GM21381 (cell line): ENCODE data around the gene CCDC61.

Experiments used
- ATAC-seq: cut with Tn5 transposase; IDR thresholded peaks from one replicate; pipeline ENCODE4 v1.9.1; 2021; ENCODE audit warnings: mild to moderate bottlenecking, moderate library complexity; ENCODE audit not compliant: unreplicated experiment

Gene CCDC61

GRCh38 chr19:46015687-46016425 is 20.6 kb downstream of the CCDC61 start:
- no peak for ATAC-seq

GRCh38 chr19:46016426-46017094 is 21.3 kb downstream of the CCDC61 start:
- no peak for ATAC-seq

GRCh38 chr19:46017095-46017429 is 21.8 kb downstream of the CCDC61 start:
- ATAC-seq, result no peak

GRCh38 chr19:46017874-46018675 is 22.8 kb downstream of the CCDC61 start:
- ATAC-seq, result no peak

- ATAC-seq, result no peak
Measured at GRCh38 chr19:46018729-46019251, 23.5 kb downstream of the CCDC61 start.

- ATAC-seq, result no peak
Measured at GRCh38 chr19:46019270-46019669, 24.0 kb downstream of the CCDC61 start.

- no peak for ATAC-seq
Measured at GRCh38 chr19:46020819-46021125, 25.5 kb downstream of the CCDC61 start.

- no peak for ATAC-seq
Measured at GRCh38 chr19:46021531-46022041, 26.3 kb downstream of the CCDC61 start.

- no peak for ATAC-seq
Measured at GRCh38 chr19:46022061-46022430, 26.8 kb downstream of the CCDC61 start.

GRCh38 chr19:46022431-46023310 is 27.4 kb downstream of the CCDC61 start, which contains the start of gene PGLYRP1:
TSS of gene PGLYRP1 (minus strand) at chr19:46023053. CDS start at chr19:46023021, 32 bp downstream.
- ATAC-seq, result no peak

- ATAC-seq, result no peak
Measured at GRCh38 chr19:46023311-46023779, 28.1 kb downstream of the CCDC61 start.

DNA sequence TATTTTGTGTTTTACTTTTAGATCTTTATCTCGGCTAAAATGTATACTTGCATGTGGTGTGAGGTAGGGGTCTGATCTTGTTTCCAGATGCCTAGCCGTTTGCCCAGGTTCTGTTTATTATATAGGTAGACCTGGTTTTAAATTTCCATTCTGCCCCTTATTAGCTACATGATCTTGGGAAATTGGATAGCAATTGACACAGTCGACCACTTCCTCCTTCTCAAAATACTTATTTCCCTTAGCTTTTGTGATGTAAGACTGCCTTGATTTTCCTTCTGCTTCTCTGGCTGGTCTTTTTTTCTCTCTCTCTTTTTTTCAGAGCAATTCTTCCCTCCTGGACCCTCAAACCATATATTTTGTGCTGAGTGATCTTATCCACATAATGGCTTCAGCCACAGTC is 30.6 kb downstream of the CCDC61 start:
- ATAC-seq, result no peak

DNA sequence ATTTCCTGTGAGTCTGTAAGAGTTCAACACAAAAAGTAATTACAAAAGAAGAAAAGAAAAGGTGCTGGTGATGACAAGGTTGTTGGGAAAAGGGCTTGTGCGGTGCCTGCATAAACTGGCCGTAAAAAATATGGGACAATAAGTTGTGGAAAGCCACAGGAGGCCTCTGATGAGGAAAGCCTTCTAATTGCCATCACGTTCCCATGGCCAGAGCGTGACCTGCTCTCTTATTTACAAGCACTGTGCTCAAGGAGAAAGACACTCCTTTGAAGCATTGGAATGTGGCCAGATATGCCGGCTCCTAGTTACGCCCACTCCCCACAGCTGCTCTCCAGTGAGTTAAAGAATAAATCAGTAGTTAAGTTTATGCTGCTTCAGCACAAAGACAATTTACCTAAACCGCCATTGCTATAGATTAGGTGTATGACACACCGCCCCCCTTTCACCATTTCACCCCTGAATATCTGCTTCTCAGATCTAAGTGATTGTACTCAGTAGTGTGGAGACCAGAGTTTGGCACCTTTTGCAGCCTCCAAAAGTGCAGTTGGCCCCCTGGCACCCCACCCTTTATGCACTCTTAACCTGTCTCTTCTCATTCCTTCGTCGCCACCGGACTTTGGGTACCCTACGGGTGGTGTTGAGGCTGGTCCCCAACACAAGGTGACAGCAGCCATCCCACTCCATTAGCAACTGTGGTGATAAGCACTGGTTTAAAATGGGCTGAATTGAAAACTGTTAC is 35.7 kb downstream of the CCDC61 start:
- no peak for ATAC-seq

DNA sequence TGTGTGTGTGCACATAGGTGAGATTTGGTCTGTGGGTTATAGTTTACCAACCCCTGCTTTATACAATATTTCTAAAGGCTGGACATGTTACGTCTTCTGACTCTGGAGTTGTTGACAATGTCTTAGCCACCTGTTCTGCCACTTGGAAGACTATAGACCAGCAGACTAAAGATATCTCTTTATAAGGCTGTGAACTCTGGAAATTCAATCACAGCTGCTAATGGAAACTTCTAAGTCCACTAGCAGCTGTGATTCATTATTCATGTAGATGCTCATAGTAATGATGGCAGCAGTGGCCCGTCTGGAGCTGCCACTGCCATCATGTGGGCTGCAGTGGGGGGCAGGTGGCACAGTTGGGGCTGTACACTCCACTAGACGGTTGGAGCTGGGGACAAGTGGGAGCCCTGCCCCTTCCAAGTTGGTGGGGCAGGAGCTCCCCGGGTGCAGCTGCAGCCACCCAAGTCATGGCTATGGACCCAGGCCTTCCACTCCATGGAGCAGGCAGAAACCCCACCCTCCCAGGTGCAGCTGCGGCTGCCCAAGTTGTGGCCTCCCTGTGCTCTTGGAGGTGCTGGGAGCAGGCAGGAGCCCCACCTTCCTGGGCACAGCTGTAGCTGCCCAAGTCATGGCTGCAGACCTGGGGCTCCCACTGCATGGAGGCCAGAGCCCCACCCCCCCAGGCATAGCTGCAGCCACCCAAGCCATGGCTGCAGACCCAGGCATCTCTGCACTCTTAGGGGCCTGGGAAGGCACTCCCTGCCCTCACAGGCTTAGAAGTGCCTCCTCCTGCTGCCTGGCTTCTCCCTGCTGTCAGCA is 36.7 kb downstream of the CCDC61 start:
- no peak for ATAC-seq

DNA sequence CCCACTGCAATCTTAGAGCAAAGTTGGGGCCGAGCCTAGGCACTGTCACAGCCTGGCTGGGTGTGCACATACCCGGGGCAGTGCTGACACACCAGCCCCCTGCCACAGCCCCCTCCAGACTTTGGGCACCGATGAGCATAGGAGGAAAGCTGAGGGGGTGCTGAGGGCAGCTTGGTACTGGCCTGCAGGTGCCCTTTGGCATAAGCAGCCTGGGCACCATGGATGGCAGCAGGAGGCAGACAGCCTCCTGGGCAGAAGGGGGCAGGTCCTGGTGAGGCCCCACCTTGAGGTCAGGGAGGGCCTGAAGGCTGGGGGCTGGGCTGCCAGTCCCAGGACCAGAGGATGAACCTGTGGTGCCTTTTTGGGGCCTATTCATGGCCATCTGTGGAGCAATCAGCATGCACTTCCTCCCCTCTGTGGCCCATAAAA is 37.3 kb downstream of the CCDC61 start:
- no peak for ATAC-seq

GRCh38 chr19:46033401-46033800 is 38.1 kb downstream of the CCDC61 start:
- no peak for ATAC-seq

GRCh38 chr19:46035546-46035945 is 40.3 kb downstream of the CCDC61 start:
- ATAC-seq, result no peak

DNA sequence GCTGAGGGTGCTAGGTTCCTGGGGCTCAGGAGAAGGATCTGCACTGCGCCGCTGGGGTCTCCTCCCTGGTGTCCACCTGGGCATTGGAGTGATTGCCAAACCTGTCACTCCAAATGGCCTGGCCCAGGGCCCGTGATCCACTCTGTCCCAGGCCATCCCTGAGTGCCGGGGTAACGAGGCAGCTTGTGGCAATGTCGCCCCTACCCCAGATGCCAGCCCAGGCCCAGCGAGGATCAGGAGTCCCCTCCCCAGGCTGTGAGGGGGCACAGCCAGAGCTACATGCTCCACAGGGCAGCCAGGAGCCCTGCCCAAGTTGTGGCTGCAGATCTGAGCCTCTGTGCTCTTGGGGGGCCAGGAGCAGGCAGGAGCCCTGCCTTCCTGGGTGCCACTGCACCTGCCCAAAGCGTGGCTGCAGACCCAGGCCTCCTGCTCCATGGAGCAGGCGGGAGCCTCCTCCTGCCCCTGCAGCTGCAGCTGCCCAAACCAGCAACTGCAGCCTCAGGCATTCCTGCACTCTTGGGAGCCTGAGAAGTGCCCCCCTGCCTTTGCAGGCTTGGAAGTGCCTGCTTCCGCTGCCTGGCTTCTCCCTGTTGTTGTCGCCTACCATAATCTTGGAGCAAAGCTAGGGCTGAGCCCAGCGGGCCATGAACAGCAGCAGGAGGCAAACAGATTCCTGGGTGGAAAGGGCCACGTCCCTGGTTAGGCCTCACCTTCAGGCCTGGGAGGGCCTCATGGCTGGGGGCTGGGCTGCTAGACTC is 40.9 kb downstream of the CCDC61 start:
- ATAC-seq, result no peak
